Adrenal gland (tissue), 5 donors: ENCODE data around the gene ANKRD28.

ENCODE experiments used
- CTCF ChIP-seq, 6 experiments: fragments of 450-650 bp in 4 of 6; fragments of 200-600 bp in 2 of 6; sonication (generic) in 1 of 6; IDR thresholded peaks; 1 replicate in 5 of 6; 2 replicates in 1 of 6; pipeline versions ENCODE4 v1.5.1 to v1.8.0; 2016 to 2021; ENCODE audit warnings: antibody characterized with exemption in 6 of 6, mild to moderate bottlenecking in 2 of 6, moderate library complexity in 1 of 6
- POLR2A ChIP-seq, 2 donors: fragments of 450-650 bp; IDR thresholded peaks; one replicate each; pipeline ENCODE4 v1.6.1; 2017; ENCODE audit warnings: antibody characterized with exemption in 2 of 2, mild to moderate bottlenecking in 2 of 2, moderate library complexity in 1 of 2
- donor health status: DM: no; HTN: no; CAD: no.

GRCh38 chr3:15722877-15723623, 74.7 kb downstream of the ANKRD28 start:
- TF ChIP-seq CTCF (IDR thresholded peaks at IDR 0.05): no peak
- TF ChIP-seq POLR2A (IDR thresholded peaks at IDR 0.05): no peak
